HEK293 (cell line): ENCODE results near the gene TRMT5.

Source experiments
- CTCF ChIA-PET: fragments of 350-600 bp; formaldehyde crosslinking; extraction: SDS; loops from one replicate; lab custom pipeline; 2021; ENCODE audit warnings: antibody characterized with exemption; lab: Yijun Ruan, JAX
- POLR2A ChIA-PET: fragments of 300-600 bp; formaldehyde crosslinking; extraction: SDS; loops from one replicate; lab custom pipeline; 2020; ENCODE audit warnings: antibody characterized with exemption, inconsistent platforms; lab: Yijun Ruan, JAX
- H3K27ac ChIP-seq: fragments of 200-500 bp; sonication (Bioruptor generic); 2 replicates; pipeline ENCODE4 v1.5.1; 2014; ENCODE audit warnings: low read depth, low read length, control low read depth, inconsistent platforms; ENCODE audit errors: extremely low read depth
- H3K36me3 ChIP-seq, 2 experiments: fragments of 200-500 bp in 1 of 2; sonication (Bioruptor generic) in 1 of 2; 1 replicate in 1 of 2; 2 replicates in 1 of 2; pipeline ENCODE4 v1.5.1; 2014 to 2017; ENCODE audit warnings: inconsistent platforms in 2 of 2, low read length in 2 of 2; ENCODE audit not compliant: control insufficient read depth in 2 of 2, insufficient read depth in 1 of 2
- H3K4me1 ChIP-seq: fragments of 200-500 bp; sonication (Bioruptor generic); 2 replicates; pipeline ENCODE4 v1.5.1; 2014; ENCODE audit warnings: mild to moderate bottlenecking, low read length, inconsistent platforms; ENCODE audit not compliant: control insufficient read depth, insufficient read depth
- H3K4me3 ChIP-seq: 2 replicates; pipeline ENCODE4 v1.5.1; 2011; ENCODE audit warnings: low read depth, mild to moderate bottlenecking, control low read depth, low read length, moderate library complexity
- H3K9me3 ChIP-seq: fragments of 200-500 bp; sonication (Bioruptor generic); 2 replicates; pipeline ENCODE4 v1.5.1; 2014; ENCODE audit warnings: low read depth, low read length, inconsistent platforms; ENCODE audit not compliant: control insufficient read depth, insufficient read depth
- EGR2 ChIP-seq: fragments of 450-650 bp; formaldehyde crosslinking; IDR thresholded peaks from 2 replicates; pipeline ENCODE4 v1.5.1; 2016; ENCODE audit warnings: low read depth, missing biosample characterization, missing genetic modification characterization
- GLI2 ChIP-seq: fragments of 450-650 bp; formaldehyde crosslinking; IDR thresholded peaks from 2 replicates; pipeline ENCODE4; 2017; ENCODE audit warnings: missing biosample characterization, missing genetic modification characterization, low read depth, borderline replicate concordance
- HOXC10 ChIP-seq: sonication (generic); formaldehyde crosslinking; IDR thresholded peaks from 2 replicates; pipeline ENCODE4 v1.8.1; 2023; ENCODE audit warnings: mild to moderate bottlenecking, missing genetic modification reagents
- SP7 ChIP-seq: fragments of 450-650 bp; formaldehyde crosslinking; IDR thresholded peaks from 2 replicates; pipeline ENCODE4 v1.5.1; 2016; ENCODE audit warnings: missing biosample characterization, missing genetic modification characterization
- ZNF19 ChIP-seq: fragments of 450-650 bp; formaldehyde crosslinking; IDR thresholded peaks from 2 replicates; pipeline ENCODE4; 2016; ENCODE audit warnings: missing biosample characterization, missing genetic modification characterization, low read depth
- ZNF48 ChIP-seq: fragments of 450-650 bp; formaldehyde crosslinking; IDR thresholded peaks from 2 replicates; pipeline ENCODE4 v1.5.1; 2016; ENCODE audit warnings: missing biosample characterization, missing genetic modification characterization
- ZNF529 ChIP-seq: fragments of 450-650 bp; formaldehyde crosslinking; IDR thresholded peaks from 2 replicates; pipeline ENCODE4 v1.5.1; 2017; ENCODE audit warnings: missing genetic modification characterization, missing biosample characterization; ENCODE audit not compliant: insufficient replicate concordance
- ZNF555 ChIP-seq: fragments of 450-650 bp; formaldehyde crosslinking; conservative IDR thresholded peaks from 2 replicates; pipeline ENCODE4 v1.5.1; 2017; ENCODE audit warnings: missing biosample characterization, mild to moderate bottlenecking, missing genetic modification characterization, inconsistent platforms
- ZNF624 ChIP-seq: fragments of 450-650 bp; formaldehyde crosslinking; IDR thresholded peaks from 2 replicates; pipeline ENCODE4 v1.5.1; 2017; ENCODE audit warnings: missing biosample characterization, missing genetic modification characterization
- ZNF664 ChIP-seq: fragments of 450-650 bp; formaldehyde crosslinking; IDR thresholded peaks from 2 replicates; pipeline ENCODE4 v1.5.1; 2016; ENCODE audit warnings: missing biosample characterization, missing genetic modification characterization
- ZSCAN16 ChIP-seq: fragments of 450-650 bp; formaldehyde crosslinking; IDR thresholded peaks from 2 replicates; pipeline ENCODE4 v1.5.1; 2016; ENCODE audit warnings: missing biosample characterization, missing genetic modification characterization
- TF ChIP-seq, protein P1 (sequence below): fragments of 450-650 bp; formaldehyde crosslinking; IDR thresholded peaks from 2 replicates; pipeline ENCODE4 v1.5.1; 2016; ENCODE audit warnings: missing biosample characterization, missing genetic modification characterization, borderline replicate concordance
- TF ChIP-seq, protein P2 (sequence below): fragments of 450-650 bp; formaldehyde crosslinking; IDR thresholded peaks from 2 replicates; pipeline ENCODE4 v1.5.1; 2016; ENCODE audit warnings: missing biosample characterization, missing genetic modification characterization
- TF ChIP-seq, protein P3 (sequence below): fragments of 450-650 bp; formaldehyde crosslinking; IDR thresholded peaks from 2 replicates; pipeline ENCODE4 v1.5.1; 2016; ENCODE audit warnings: missing biosample characterization, missing genetic modification characterization
- TF ChIP-seq, protein P4 (sequence below): fragments of 450-650 bp; formaldehyde crosslinking; IDR thresholded peaks from 2 replicates; pipeline ENCODE4 v1.5.1; 2016; ENCODE audit warnings: missing biosample characterization, missing genetic modification characterization, low read depth
- TF ChIP-seq, protein P5 (sequence below): fragments of 450-650 bp; formaldehyde crosslinking; IDR thresholded peaks from 2 replicates; pipeline ENCODE4 v1.5.1; 2017; ENCODE audit warnings: missing biosample characterization, missing genetic modification characterization
- TF ChIP-seq, protein P6 (sequence below): fragments of 450-650 bp; formaldehyde crosslinking; conservative IDR thresholded peaks from 2 replicates; pipeline ENCODE4 v1.5.1; 2016; ENCODE audit warnings: low read depth, missing biosample characterization, missing genetic modification characterization
- TF ChIP-seq, protein P7 (sequence below): fragments of 450-650 bp; formaldehyde crosslinking; IDR thresholded peaks from 2 replicates; pipeline ENCODE4; 2016; ENCODE audit warnings: missing biosample characterization, missing genetic modification characterization

Gene TRMT5

DNA sequence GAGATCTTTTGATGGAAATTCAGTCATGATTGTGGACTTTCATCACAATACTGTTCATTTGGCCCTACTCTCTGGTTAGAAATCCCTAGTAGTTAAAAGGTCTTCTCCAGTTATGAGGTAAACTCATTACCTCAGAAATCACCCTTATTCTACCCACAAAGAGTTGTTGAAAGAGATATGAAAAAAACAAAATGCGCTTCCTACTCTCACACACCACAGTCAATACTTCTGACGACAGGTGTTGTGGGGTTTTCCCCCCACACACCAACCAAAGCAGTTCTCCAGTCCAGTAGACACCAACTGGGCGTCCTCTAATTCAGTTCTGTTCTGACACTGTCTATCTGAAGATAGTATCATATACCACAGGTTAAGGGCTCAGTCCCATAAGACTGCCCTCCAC is 54.9 kb downstream of the TRMT5 start (continued):
- TF ChIP-seq, protein P1, sequence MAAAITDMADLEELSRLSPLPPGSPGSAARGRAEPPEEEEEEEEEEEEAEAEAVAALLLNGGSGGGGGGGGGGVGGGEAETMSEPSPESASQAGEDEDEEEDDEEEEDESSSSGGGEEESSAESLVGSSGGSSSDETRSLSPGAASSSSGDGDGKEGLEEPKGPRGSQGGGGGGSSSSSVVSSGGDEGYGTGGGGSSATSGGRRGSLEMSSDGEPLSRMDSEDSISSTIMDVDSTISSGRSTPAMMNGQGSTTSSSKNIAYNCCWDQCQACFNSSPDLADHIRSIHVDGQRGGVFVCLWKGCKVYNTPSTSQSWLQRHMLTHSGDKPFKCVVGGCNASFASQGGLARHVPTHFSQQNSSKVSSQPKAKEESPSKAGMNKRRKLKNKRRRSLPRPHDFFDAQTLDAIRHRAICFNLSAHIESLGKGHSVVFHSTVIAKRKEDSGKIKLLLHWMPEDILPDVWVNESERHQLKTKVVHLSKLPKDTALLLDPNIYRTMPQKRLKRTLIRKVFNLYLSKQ (tag by site-specific recombination): no peak
- TF ChIP-seq, protein P2, sequence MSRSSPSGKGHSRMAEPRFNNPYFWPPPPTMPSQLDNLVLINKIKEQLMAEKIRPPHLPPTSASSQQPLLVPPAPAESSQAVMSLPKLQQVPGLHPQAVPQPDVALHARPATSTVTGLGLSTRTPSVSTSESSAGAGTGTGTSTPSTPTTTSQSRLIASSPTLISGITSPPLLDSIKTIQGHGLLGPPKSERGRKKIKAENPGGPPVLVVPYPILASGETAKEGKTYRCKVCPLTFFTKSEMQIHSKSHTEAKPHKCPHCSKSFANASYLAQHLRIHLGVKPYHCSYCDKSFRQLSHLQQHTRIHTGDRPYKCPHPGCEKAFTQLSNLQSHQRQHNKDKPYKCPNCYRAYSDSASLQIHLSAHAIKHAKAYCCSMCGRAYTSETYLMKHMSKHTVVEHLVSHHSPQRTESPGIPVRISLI (tag by site-specific recombination): no peak
- no peak for TF ChIP-seq ZNF555 (tag by site-specific recombination)
- TF ChIP-seq HOXC10 (CRISPR knock-in tag): no peak
- no peak for TF ChIP-seq EGR2
- TF ChIP-seq ZNF529 (tag by site-specific recombination): no peak
- no peak for TF ChIP-seq ZNF48 (tag by site-specific recombination)
- no peak for TF ChIP-seq GLI2 (tag by site-specific recombination)

DNA sequence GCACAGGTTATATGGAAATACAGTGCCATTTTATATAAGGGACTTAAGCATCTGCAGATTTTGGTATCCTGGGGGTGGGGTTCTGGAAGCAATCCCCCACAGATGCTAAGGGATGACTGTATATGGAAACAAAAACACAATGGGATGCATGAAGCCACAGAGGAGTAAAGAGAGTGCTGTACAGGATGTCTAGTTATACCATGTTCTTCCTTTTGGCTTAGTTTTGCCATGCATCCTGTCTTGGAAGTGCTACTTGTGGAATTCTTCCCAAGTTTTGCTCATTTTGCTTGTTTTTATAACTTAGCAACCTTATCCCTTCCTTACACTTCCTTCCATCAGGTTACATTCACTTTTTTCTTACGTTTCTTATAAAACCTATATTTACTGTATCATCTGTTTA is 55.6 kb downstream of the TRMT5 start:
- H3K9me3 ChIP-seq: no peaks in the 10 kb centered on the region
- ChIA-PET POLR2A (interaction anchor here (1.0 kb wide), 1 partner anchor 11 kb away, joined by 3 read pairs; no protein-coding TSS in a partner anchor), CTCF (no interaction called here)

DNA sequence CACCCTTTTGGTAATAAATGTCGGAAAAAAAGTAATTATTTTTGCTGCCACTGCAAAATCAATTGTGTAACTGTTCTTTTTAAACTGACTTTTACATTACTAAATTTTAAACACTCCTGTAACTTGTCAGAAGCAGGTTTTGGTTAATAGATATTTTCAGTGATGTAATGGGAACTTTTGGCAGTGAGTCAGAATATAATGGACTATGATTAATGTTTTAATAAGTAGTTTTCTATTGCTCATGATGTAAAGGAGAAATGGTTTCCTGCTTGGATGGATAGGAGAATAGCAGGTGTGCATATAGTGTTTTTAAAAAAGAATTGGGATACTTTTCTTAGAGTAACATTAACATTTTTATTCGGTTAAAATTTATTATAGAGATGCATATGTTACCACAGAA is 58.8 kb downstream of the TRMT5 start:
- Histone ChIP-seq H3K9me3 (no peaks in the 10 kb centered on the region), H3K4me3 (no peak overlapping the region), H3K4me1 (no peaks in the 10 kb centered on the region), H3K36me3 (peaks cover 0 to 5% of the 10 kb centered on the region in 2 experiments; a peak in 1 of 3 replicates), H3K27ac (no peak overlapping the region)
- TF ChIP-seq SP7: peak; percentile 55
- TF ChIP-seq, protein P3, sequence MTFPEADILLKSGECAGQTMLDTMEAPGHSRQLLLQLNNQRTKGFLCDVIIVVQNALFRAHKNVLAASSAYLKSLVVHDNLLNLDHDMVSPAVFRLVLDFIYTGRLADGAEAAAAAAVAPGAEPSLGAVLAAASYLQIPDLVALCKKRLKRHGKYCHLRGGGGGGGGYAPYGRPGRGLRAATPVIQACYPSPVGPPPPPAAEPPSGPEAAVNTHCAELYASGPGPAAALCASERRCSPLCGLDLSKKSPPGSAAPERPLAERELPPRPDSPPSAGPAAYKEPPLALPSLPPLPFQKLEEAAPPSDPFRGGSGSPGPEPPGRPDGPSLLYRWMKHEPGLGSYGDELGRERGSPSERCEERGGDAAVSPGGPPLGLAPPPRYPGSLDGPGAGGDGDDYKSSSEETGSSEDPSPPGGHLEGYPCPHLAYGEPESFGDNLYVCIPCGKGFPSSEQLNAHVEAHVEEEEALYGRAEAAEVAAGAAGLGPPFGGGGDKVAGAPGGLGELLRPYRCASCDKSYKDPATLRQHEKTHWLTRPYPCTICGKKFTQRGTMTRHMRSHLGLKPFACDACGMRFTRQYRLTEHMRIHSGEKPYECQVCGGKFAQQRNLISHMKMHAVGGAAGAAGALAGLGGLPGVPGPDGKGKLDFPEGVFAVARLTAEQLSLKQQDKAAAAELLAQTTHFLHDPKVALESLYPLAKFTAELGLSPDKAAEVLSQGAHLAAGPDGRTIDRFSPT: no peak
- TF ChIP-seq ZNF19 (tag by site-specific recombination): no peak
- TF ChIP-seq, protein P4, sequence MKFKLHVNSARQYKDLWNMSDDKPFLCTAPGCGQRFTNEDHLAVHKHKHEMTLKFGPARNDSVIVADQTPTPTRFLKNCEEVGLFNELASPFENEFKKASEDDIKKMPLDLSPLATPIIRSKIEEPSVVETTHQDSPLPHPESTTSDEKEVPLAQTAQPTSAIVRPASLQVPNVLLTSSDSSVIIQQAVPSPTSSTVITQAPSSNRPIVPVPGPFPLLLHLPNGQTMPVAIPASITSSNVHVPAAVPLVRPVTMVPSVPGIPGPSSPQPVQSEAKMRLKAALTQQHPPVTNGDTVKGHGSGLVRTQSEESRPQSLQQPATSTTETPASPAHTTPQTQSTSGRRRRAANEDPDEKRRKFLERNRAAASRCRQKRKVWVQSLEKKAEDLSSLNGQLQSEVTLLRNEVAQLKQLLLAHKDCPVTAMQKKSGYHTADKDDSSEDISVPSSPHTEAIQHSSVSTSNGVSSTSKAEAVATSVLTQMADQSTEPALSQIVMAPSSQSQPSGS (tag by site-specific recombination): peak; percentile 48; the same call in 1 of the 2 replicates
- TF ChIP-seq, protein P5, sequence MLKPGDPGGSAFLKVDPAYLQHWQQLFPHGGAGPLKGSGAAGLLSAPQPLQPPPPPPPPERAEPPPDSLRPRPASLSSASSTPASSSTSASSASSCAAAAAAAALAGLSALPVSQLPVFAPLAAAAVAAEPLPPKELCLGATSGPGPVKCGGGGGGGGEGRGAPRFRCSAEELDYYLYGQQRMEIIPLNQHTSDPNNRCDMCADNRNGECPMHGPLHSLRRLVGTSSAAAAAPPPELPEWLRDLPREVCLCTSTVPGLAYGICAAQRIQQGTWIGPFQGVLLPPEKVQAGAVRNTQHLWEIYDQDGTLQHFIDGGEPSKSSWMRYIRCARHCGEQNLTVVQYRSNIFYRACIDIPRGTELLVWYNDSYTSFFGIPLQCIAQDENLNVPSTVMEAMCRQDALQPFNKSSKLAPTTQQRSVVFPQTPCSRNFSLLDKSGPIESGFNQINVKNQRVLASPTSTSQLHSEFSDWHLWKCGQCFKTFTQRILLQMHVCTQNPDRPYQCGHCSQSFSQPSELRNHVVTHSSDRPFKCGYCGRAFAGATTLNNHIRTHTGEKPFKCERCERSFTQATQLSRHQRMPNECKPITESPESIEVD (tag by site-specific recombination): peak; percentile 48; the same call in 1 of the 2 replicates
- CTCF ChIA-PET: no interaction called here
- POLR2A ChIA-PET: no interaction called here

More for the DNA sequence above, 55.6 kb downstream of the TRMT5 start:
- H3K4me3 ChIP-seq: no peak overlapping the region
- TF ChIP-seq, protein P6, sequence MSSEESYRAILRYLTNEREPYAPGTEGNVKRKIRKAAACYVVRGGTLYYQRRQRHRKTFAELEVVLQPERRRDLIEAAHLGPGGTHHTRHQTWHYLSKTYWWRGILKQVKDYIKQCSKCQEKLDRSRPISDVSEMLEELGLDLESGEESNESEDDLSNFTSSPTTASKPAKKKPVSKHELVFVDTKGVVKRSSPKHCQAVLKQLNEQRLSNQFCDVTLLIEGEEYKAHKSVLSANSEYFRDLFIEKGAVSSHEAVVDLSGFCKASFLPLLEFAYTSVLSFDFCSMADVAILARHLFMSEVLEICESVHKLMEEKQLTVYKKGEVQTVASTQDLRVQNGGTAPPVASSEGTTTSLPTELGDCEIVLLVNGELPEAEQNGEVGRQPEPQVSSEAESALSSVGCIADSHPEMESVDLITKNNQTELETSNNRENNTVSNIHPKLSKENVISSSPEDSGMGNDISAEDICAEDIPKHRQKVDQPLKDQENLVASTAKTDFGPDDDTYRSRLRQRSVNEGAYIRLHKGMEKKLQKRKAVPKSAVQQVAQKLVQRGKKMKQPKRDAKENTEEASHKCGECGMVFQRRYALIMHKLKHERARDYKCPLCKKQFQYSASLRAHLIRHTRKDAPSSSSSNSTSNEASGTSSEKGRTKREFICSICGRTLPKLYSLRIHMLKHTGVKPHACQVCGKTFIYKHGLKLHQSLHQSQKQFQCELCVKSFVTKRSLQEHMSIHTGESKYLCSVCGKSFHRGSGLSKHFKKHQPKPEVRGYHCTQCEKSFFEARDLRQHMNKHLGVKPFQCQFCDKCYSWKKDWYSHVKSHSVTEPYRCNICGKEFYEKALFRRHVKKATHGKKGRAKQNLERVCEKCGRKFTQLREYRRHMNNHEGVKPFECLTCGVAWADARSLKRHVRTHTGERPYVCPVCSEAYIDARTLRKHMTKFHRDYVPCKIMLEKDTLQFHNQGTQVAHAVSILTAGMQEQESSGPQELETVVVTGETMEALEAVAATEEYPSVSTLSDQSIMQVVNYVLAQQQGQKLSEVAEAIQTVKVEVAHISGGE (tag by site-specific recombination): no peak
- TF ChIP-seq ZNF624 (tag by site-specific recombination): no peak
- TF ChIP-seq, protein P7, sequence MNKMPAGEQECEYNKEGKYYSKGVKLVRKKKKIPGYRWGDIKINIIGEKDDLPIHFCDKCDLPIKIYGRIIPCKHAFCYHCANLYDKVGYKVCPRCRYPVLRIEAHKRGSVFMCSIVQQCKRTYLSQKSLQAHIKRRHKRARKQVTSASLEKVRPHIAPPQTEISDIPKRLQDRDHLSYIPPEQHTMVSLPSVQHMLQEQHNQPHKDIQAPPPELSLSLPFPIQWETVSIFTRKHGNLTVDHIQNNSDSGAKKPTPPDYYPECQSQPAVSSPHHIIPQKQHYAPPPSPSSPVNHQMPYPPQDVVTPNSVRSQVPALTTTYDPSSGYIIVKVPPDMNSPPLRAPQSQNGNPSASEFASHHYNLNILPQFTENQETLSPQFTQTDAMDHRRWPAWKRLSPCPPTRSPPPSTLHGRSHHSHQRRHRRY (tag by site-specific recombination): no peak
- TF ChIP-seq ZNF19 (tag by site-specific recombination): no peak
- no peak for TF ChIP-seq ZNF664 (tag by site-specific recombination)
- no peak for TF ChIP-seq ZSCAN16 (tag by site-specific recombination)
- H3K27ac ChIP-seq: no peak overlapping the region
- no peaks in the 10 kb centered on the region for H3K36me3 ChIP-seq
- no peaks in the 10 kb centered on the region for H3K4me1 ChIP-seq
